ENCODE results near the gene RUNX1.

GRCh38 chr21:34884346-34884929 is 164.7 kb downstream of the RUNX1 start:
- no peak for TF ChIP-seq GATA3 (IDR thresholded peaks at IDR 0.05; ENCODE audit: low read depth, low read length)
- TF ChIP-seq GATA2 (IDR thresholded peaks at IDR 0.05; ENCODE audit: low read depth, low read length), result no peak
